ENCODE data around the gene BSN.
"Not testable (repeated sequence)": the region's sequence is repeated elsewhere in the genome, so short reads cannot be mapped to it uniquely, and the experiment has no call there.

BSN gene

DNA sequence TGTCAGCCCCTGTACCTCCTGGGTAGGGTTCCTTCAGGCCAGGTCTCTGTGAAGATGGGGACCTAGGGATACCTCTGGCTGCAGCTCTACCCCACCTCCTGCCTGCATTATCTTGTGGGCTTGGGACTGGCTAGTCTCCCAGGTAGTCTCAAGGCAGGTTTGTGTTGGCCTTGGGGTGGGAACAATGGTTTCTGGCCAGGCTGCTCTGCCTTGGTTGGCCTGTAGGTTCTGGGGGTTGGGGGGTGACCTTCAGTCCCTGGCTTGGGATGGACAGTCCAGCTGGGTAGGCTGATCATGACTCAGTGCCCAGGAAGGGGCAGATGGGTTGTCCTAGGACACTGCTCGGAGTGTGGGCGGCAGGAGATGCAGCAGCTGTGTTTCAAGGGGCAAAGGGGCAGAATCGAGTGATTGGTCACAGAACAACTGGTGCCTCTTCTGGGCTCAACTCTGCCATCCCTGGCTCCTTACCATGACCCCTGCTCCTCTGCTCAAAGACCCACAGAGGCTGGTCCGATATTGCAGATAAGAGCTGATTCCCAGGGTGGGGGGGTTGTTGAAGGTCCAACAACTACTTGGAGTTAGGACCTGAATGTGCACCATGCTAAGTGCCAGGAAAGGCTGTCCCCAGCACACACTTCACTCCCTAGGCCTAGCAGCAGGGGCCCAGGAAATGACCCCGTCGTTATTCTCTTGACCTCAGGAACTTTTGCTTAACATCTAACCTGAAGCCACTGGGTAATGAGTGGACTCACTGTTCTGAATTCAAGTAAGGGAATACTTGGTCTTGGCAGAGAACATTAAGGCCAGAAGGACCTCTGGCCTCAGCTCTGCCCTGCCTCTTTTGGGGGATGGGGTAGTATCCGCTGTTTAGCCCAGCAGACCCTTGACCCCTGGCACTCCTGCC lies 18.1 kb upstream of the BSN start:
- no peak for DNase-seq

GRCh38 chr3:49536875-49537533 lies 17.3 kb upstream of the BSN start:
- DNase-seq: no peak

DNA sequence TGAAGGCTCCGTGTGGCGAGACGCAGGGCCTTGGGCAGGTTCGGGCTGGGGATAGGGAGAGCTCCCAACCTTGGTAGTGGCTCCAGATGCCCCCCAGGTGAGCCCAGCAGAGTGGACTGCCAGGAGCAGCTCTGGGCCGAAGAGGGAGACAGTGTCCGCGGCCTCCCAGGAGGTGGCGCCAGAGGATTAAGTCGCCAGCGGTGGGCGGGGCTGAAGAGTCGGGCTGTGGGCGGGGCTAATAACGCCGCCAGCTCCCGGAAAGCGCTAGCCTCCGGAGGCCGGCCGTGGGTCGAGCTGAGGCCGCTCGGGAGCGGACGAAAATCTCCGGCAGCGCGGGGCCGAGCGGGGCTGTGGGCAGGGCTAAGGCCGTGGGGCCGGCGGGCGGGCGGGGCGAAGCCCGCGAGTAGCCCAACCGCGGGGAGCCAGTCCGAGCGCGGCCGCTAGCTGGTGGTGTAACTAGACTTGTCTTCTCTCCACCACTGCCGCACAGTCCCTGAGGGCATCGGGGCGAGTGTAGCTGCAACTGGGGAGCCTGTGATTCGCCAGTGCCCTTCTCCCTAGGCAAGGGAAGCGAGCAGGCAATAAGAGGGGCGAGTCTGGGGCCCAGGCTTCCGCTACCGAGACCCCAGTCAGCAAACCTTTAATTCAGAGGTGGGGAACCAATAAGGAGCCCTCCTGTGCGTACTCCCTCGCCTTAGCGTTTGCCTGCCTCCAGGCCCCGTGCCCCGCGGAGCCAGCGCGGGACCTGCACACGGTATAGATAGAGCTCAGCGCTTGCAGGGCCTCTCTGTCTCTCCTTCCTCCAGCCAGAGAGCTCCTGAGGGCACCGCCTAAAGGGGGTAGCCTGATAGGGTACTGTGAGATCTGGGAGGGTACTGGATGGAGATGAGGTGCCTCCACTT lies 14.4 kb upstream of the BSN start:
- DNase-seq: peak; percentile 91

- DNase-seq: no peak
Measured at GRCh38 chr3:49552087-49552486, 2.2 kb upstream of the BSN start.

GRCh38 chr3:49553324-49553691 lies 969 bp upstream of the BSN start:
- DNase-seq: no peak

DNA sequence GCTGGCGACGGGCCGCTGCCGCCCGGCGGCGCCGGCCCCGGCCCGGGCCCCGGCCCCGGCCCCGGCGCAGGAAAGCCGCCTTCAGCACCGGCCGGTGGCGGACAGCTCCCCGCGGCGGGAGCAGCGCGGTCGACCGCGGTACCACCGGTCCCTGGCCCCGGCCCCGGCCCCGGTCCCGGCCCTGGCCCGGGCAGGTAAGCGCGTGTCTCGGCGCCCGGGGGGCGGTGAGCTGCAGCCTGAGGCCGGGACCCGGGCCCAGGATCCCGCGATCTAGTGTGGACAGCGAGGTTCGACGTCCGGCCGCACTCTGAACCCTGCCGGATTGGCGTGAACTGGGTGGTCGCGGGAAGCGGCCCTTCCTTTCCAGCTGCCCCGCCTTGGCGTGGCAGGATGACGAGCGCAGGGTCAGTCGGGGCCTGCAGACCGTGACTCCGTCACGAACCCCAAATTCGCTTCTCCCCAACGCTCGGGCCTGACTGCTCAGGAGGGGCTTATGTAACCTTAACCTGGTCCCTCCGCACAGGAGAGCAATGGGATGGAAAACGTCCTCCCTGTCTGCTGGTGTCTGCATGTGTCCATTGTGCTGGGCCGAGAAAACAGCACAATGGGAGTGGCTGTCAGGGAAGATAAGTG lies 472 bp downstream of the BSN start:
- no peak for DNase-seq

GRCh38 chr3:49556500-49557275 lies 2.4 kb downstream of the BSN start:
- DNase-seq: no peak

DNA sequence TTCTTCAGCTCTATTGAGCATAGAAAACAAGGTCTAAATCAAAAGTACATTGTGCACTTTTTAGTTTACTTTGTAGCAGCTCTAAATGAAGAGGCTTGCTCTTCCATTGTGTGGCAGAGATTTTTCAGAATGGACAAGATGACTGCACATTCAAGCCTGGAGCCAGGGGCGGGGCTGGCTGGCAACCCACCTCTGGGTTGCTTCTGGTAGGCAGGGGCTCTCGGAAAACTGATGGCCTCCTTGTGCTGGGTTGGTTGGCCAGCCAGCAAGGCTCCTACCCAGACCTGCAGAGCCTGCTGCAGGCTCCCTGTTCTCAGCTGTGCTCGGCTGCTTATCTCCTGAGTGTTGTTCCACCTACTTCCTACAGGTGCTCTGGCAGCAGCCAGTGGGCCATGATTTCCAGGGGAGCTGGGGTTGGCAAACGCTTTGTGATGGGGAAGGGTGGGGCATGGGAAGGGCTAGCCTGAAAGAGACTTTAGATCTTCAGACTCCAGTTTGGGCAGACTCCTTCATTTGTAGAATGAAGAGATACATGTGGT lies 8.8 kb downstream of the BSN start:
- DNase-seq: no peak

DNA sequence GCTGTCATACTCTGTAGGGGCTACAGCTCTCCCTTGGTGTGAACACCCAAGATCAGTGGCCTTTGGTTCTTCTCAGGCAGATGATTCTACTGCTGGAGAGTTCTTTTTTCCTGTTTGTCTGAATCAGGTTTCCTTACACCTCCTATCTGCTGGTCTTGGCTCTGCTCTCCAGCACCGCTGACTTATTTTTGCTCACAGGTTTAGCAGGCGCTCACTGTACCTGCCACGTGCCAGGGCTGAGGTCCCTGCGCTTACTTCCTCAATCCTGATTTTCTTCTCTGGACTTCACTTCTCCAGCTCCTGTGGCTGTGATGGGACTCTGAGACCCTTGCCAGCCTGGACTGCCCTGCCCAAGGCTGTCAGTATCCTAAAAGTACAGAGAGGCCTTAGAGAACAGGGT lies 9.5 kb downstream of the BSN start:
- no peak for DNase-seq

DNA sequence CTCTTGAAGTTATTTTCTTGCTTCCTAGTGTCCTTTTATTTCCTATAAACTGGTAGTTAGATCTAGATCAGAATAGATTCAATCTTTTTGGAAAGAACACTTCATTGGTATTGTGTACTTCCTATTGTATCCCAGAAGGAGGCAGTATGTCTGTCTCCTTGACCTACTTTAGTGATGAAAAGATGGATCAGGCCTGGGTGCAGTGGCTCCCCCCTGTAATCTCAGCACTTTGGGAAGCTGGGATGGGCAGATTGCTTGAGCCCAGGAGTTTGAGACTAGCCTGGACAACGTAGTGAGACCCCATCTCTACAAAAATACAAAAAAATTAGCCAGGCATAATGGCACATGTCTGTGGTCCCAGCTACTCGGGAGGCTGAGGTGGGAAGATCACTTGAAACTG lies 12.0 kb downstream of the BSN start:
- DNase-seq: no peak

- DNase-seq: no peak
Measured at GRCh38 chr3:49567406-49567805, 13.1 kb downstream of the BSN start.

GRCh38 chr3:49568965-49569364 lies 14.7 kb downstream of the BSN start:
- no peak for DNase-seq

DNA sequence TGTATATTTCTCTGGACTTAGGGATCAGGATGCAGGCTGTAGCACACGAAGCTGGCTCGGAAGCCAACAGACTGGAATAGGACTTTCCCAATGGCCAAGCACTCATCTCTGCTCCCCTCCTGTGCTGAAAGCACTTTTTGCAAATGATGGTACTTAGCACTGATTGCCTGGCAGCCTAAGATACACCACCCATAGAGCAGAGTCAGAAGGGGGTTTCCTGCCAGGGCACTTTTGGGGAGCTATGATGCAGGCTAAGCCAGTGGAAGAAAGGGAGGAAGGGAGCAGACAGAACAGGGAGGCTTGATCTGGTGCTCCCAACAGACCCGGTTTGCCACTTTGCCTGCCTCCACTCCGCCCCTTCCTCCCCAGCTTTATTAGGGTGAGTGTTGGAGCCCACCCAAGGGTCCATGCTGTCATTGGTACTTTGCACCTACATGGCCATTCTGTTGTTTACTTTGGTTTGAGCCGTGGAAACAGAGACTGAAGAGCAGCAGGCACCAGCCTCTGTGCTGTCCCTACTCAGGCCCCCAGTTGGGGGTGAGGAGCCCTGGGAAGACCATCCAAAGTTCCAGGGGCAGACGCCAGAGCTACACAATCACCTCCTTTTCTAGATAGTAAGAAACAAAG lies 15.9 kb downstream of the BSN start:
- DNase-seq: no peak

DNA sequence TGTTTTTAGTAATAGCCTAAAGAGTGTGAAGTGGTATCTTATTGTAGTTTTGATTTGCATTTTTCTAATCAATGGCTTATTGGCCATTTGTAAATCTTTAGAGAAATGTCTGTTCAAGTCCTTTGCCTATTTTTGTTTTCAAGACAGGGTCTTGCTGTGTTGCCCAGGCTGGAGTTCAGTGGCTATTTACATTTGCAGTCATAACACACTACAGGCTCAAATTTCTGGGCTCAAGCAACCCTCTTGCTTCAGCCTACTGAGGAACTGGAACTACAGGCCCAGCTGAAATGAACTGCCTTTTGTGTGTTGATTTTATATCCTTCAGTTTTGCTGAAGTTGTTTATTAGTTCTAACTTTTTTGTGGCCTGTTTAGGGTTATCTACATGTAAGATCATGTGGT lies 27.9 kb downstream of the BSN start:
- no peak for DNase-seq

DNA sequence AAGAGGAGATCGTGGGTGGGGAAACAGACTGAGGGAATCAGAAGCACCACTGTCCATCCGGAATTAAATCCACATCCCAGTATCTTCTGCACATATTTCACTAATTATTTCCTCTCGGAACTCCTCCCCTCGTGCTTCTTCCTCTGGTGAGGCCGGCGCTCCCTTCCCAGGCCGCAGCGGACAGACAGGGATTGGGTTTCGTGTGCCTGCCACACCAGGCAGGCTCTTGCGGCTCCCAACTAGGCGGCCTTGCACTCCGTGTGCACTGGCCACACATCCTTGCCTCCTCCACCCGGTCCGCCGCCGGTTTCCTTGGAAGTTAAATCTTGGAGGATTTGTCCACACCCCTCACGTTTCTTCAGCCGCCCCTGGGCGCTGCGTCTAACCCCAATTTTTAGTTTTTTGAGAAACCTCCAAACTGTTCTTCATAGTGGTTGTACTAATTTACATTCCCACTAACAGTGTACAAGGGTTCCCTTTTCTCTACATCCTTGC lies 31.0 kb downstream of the BSN start:
- DNase-seq: not testable (repeated sequence)

- DNase-seq: no peak
Measured at GRCh38 chr3:49591615-49592014, 37.3 kb downstream of the BSN start.

GRCh38 chr3:49593041-49593440 lies 38.8 kb downstream of the BSN start:
- DNase-seq: no peak

GRCh38 chr3:49600781-49601180 lies 46.5 kb downstream of the BSN start:
- DNase-seq: no peak

GRCh38 chr3:49601358-49602048 lies 47.2 kb downstream of the BSN start:
- no peak for DNase-seq

DNA sequence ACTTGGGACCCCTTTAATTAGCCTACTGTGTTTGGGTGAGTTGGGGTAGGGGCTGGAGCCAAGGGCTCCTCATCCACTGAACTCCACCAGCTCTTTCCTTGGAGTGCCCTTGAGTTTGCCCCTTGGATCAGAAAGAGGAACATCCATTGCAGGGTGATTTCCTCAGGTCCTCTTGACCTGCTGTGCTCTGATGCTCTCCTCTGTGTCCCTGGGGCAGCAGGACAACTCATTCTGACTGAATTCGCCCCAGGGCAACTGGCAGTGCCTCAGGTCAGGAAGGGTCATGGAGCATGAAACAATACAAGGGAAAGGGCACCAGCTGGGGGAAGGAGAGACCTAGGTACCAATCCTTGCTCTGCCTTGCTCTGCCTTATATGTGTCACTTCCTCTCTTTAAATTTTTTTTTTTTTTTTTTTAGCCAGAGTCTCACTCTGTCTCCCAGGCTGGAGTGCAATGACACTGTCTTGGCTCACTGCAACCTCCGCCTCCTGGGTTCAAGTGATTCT lies 47.8 kb downstream of the BSN start:
- DNase-seq: no peak
